Fibroblast of peridontal ligament (primary cell): ENCODE data around the gene LCE4A.
A peak's percentile ranks its signal among the peaks of the same experiment; 100 is the strongest.

ENCODE experiments used
- DNase-seq: peaks from one replicate; pipeline ENCODE4 v3.0.0-alpha.2; 2010; ENCODE audit errors: extremely low read depth

LCE4A gene

DNA sequence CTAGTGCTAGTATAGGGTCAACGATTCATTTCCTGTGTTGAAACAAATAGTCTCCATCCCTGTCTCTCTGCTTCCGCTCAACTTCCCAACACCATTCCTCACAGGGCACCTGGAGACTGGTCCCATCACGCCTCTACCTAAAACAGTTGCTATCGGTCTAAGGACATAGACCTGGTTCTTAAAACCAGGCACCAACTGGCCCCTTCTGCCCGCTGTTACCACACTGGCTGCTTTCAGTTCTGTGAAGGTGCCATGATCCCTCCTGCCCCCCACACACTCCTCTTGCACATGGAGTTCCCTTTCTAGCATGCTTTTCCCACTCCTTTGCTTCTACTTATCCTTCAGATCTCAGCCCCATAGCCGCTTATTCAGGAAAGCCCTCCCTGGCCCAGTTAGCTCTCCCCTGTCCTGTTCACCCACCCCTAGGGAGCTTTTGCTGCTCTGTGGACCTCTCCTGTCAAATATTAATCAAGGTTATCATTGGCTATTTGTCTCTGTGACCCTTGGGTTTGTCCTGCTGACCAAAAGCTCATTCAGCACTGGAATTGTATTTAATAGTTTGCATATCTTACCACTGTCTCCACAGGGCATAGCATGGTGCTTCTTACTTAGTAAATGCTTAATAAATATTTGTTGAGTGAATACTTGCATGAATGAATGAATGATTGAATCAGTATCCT is 37.9 kb downstream of the LCE4A start:
- no peak for DNase-seq

DNA sequence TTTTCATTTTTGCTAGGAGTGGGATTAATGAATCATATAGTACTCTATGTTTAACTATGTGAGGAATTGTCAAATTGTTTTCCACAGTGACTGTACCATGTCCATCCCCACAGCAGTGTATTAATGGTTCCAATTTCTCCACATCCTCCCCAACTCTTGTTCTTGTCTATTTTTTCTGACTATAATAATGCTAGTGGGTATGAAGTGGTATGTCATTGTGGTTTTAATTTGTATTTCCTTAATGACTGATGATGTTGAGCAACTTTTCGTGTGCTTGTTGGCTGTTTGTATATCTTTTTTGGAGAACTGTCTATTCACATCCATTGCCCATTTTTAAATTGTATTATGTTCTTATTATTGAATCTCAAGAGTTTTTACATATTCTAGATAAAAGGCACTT is 39.9 kb downstream of the LCE4A start:
- peak; percentile 24 for DNase-seq

DNA sequence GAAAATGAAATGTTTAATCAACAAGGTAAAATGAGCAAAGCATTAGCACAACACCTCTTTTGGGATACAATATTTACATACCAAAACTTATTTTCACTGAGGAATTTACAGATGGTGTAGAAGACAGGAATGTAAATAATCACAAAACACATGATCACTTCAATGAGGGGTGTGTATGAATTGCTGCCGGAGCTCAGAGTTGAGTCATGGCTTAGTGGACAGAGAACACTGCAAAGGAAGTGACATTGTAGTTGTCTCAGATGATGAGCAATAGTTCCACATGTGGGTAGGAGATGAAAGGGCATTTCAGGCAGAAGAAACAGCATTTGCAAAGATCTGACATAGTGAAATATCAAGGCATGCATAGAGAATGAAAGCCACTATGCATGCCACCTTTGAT is 44.3 kb downstream of the LCE4A start:
- DNase-seq, result peak; percentile 74

DNA sequence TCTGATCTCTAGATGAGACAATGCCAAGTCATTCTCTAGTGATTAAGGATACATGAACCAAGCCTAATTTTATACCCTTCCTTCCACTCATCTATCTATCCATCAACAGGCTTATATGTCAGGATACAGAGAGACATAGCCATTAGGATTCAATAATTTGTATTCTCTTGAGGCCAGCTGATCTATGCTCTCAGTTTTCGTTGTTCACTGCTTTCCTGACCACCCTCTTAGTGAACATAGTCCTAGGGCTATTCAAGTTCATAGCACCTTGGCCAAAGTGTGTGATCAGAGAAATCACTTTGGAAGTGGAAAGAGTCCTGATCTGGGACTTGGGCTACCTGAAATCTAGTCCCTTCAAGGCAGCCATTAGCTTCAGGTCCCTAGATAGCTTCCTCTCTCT is 45.6 kb downstream of the LCE4A start:
- DNase-seq, result no peak

DNA sequence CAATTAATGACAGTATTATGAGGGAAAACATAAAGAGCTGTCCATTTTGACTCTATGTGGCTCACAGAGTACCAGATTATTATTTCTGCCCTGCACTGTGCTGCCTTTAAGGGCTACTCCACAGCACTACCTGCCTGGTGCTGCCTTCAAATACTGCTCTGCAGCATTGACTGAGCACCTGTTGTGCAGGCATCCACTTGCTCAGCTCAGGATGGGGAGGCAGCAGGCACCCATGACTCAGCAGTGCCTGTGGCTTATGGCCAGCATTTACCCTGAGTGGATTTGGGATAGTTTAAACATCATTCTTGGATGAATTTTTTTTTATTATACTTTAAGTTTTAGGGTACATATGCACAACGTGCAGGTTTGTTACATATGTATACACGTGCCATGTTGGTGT is 48.9 kb downstream of the LCE4A start:
- DNase-seq, result no peak

DNA sequence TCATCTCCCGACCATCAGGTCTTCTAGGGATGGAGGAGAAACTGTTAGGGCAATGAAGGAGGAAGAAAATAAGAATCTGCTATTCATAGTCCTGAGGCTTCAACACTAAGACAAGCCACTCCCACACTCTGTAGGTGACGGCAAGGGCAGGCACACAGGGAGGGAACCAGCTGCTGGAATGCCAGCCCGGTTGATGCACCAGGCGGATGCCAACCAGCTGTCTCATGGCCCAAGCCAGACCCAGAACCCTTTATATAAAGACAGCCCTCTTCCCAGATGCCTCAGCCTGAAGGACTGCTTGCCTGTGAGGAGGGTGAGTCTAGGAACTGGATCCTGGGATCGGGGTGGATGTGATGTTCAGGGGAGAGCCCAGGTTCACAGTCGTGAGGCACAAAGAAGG is 49.8 kb downstream of the LCE4A start, which contains the start of gene KPRP:
Gene KPRP, plus strand, starts transcription at position 279 of the 400 bp plus-strand sequence. CDS start 1,564 bp downstream, outside the sequence.
- DNase-seq, result no peak

DNA sequence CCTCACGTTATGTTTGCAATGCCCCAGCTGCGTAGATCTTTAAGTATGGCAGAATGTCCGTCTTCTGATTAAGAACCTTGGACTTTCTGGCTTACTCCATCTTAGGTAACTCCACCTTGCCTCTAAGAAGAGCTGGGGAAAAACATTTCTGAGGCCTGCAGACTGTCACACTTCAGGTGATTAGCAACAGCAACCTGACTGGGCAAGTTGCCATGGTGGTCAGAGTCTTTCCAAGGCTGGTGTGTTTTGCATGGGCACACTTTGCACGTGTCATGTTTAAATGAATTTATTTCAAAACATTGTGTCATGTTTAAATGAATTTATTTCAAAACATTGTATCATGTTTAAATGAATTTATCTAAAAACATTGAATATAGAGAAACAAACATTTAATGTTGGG is 50.7 kb downstream of the LCE4A start:
- no peak for DNase-seq
